PFSK-1 (cell line): Measurements from ENCODE around the gene KRT17.

Experiments
- FOXP2 ChIP-seq: optimal IDR thresholded peaks from 2 replicates; pipeline ENCODE3; 2011; ENCODE audit warnings: borderline replicate concordance, control low read depth, inconsistent platforms; ENCODE audit not compliant: insufficient read depth; ENCODE audit errors: extremely low read length, extremely low read depth
- POLR2AphosphoS5 ChIP-seq: IDR thresholded peaks from 2 replicates; pipeline ENCODE4 v1.6.1; 2012; ENCODE audit warnings: low read depth, mild to moderate bottlenecking, control low read depth, low read length, moderate library complexity
- REST ChIP-seq, 2 experiments: IDR thresholded peaks; 2 replicates each; pipeline versions ENCODE4 v1.6.1 to v1.8.0; 2011 to 2012; ENCODE audit warnings: low read depth in 2 of 2, low read length in 2 of 2, control low read depth in 1 of 2, inconsistent platforms in 1 of 2, mild to moderate bottlenecking in 1 of 2, moderate library complexity in 1 of 2; ENCODE audit not compliant: insufficient read depth in 1 of 2
- SIN3A ChIP-seq: IDR thresholded peaks from 2 replicates; pipeline ENCODE4 v1.6.1; 2012; ENCODE audit warnings: mild to moderate bottlenecking, low read length, moderate library complexity, borderline replicate concordance; ENCODE audit not compliant: insufficient read depth
- TAF1 ChIP-seq: IDR thresholded peaks from 2 replicates; pipeline ENCODE4 v1.6.1; 2012; ENCODE audit warnings: low read length, control low read depth, borderline replicate concordance; ENCODE audit not compliant: insufficient read depth

The KRT17 gene

GRCh38 chr17:41588126-41588810 is 36.1 kb downstream of the KRT17 start:
- TF ChIP-seq POLR2AphosphoS5 (no peak), FOXP2 (no peak)

- no peak for TF ChIP-seq SIN3A
These were observed 37.4 kb downstream of the KRT17 start, which contains the start of gene KRT14 for GRCh38 chr17:41586863-41587495. Gene KRT14, minus strand, starts transcription at chr17:41586895. Its CDS starts 61 bp downstream, at chr17:41586834.

GRCh38 chr17:41585301-41586056 is 38.9 kb downstream of the KRT17 start:
- no peak for TF ChIP-seq SIN3A
- no peak for TF ChIP-seq FOXP2
- TF ChIP-seq POLR2AphosphoS5: no peak
- TF ChIP-seq TAF1: no peak
- TF ChIP-seq REST (IDR thresholded peaks at IDR 0.05; ENCODE audit: insufficient read depth in 1 of 2, low read depth in 2 of 2, low read length in 2 of 2): no peak

GRCh38 chr17:41583137-41584127 is 40.9 kb downstream of the KRT17 start:
- TF ChIP-seq FOXP2 (no peak), POLR2AphosphoS5 (no peak), SIN3A (no peak), TAF1 (no peak), REST (IDR thresholded peaks at IDR 0.05; ENCODE audit: insufficient read depth in 1 of 2, low read depth in 2 of 2, low read length in 2 of 2) (no peak)

- TF ChIP-seq REST (IDR thresholded peaks at IDR 0.05; ENCODE audit: insufficient read depth in 1 of 2, low read depth in 2 of 2, low read length in 2 of 2): peak in 1 of 2 experiments; percentile 75; a peak in 1 of 4 replicates
These were observed 42.1 kb downstream of the KRT17 start for GRCh38 chr17:41582061-41582968.
